ENCODE results near the gene DSCAM.

DNA sequence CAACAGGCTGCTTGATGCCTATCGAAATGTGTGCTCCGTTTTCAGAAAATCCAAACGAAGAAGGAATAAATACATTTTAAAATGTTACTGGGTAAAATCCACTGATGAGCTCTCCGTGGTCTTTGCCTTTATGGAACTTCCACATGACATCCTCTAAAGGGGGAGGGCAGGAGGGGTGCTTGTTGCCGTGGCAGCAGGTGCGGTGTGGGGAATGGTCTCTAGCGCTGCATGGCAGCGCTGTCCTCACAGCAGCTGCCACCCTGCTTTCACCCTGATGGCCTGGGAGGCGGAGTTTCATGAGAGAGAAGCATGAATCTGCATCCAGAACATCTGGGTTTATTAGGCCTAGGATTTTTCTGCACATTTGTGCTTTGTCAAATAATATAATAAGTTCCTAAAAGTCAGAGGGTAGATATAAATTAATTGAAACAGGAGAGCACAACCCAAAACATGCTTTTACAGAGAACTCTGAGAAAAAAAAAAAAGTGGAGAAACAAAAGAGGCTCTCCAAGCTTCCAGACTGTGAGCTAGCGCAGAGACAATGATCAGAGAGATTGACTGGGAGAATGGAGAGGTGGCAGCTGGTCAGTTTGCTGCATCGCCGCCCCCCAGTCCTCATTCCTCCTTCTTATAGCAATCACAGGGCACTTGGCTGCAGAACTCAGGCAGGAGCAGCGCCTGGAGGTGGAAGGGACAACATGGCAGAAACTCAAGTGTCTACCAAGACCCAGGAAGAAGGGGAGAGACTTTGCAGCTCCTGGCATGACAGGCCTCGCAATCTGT lies 228.6 kb downstream of the DSCAM start:
- TF ChIP-seq POLR2A (IDR thresholded peaks at IDR 0.05) = no peak
- TF ChIP-seq, protein P1, sequence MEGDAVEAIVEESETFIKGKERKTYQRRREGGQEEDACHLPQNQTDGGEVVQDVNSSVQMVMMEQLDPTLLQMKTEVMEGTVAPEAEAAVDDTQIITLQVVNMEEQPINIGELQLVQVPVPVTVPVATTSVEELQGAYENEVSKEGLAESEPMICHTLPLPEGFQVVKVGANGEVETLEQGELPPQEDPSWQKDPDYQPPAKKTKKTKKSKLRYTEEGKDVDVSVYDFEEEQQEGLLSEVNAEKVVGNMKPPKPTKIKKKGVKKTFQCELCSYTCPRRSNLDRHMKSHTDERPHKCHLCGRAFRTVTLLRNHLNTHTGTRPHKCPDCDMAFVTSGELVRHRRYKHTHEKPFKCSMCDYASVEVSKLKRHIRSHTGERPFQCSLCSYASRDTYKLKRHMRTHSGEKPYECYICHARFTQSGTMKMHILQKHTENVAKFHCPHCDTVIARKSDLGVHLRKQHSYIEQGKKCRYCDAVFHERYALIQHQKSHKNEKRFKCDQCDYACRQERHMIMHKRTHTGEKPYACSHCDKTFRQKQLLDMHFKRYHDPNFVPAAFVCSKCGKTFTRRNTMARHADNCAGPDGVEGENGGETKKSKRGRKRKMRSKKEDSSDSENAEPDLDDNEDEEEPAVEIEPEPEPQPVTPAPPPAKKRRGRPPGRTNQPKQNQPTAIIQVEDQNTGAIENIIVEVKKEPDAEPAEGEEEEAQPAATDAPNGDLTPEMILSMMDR (IDR thresholded peaks at IDR 0.05) = no peak
- TF ChIP-seq POLR2AphosphoS5 (IDR thresholded peaks at IDR 0.05) = no peak

Measured in gastroesophageal sphincter (tissue), 3 donors.